OCI-LY7 (cell line): Measurements from ENCODE around the gene KRT13. TPM values are rescaled to one million over a fixed set of nuclear protein-coding genes. Genes with fewer than 3 reads are reported as not detected.

ENCODE experiments used
- BruUV-seq: library from RNA; stranded (reverse); fragments of 400-500 nt; replicated peaks from 2 replicates; lab custom pipeline; 2021; lab: Mats Ljungman, UMichigan
- CTCF ChIA-PET: fragments of 300-600 bp; sonication (Branson Sonifier 250); formaldehyde crosslinking; loops from one replicate; lab custom pipeline; 2022; ENCODE audit warnings: antibody characterized with exemption; ENCODE audit not compliant: unreplicated experiment; lab: Charles Lee
- POLR2A ChIA-PET: fragments of 300-600 bp; sonication (Branson Sonifier 250); formaldehyde crosslinking; loops from one replicate; lab custom pipeline; 2022; ENCODE audit warnings: antibody characterized with exemption; lab: Charles Lee
- DNase-seq: peaks from one replicate; pipeline ENCODE4 v3.0.0-alpha.2; 2015; ENCODE audit warnings: low spot score
- H2AFZ ChIP-seq: fragments of 200-600 bp; sonication (generic), shearing (Covaris generic); 2 replicates; pipeline ENCODE4 v1.6.1; 2014; ENCODE audit warnings: mild to moderate bottlenecking, antibody characterized with exemption, low read length, moderate library complexity
- H3K27ac ChIP-seq: fragments of 200-600 bp; sonication (generic); 2 replicates; pipeline ENCODE4 v1.5.1; 2014; ENCODE audit warnings: mixed run types, low read depth, mild to moderate bottlenecking, moderate library complexity, low read length, inconsistent platforms; ENCODE audit not compliant: poor library complexity, severe bottlenecking
- H3K36me3 ChIP-seq: fragments of 200-600 bp; sonication (generic); 2 replicates; pipeline ENCODE4 v1.6.1; 2014; ENCODE audit warnings: mild to moderate bottlenecking, antibody characterized with exemption, low read length, moderate library complexity, mixed read lengths; ENCODE audit not compliant: insufficient read depth
- H3K4me1 ChIP-seq: fragments of 200-600 bp; sonication (generic); 2 replicates; pipeline ENCODE4 v1.5.1; 2014; ENCODE audit warnings: mild to moderate bottlenecking, low read length; ENCODE audit not compliant: insufficient read depth, poor library complexity, severe bottlenecking
- H3K4me2 ChIP-seq: fragments of 200-600 bp; sonication (generic); 2 replicates; pipeline ENCODE4 v1.6.1; 2014; ENCODE audit warnings: mild to moderate bottlenecking, low read length
- H3K4me3 ChIP-seq: fragments of 200-600 bp; sonication (generic); 2 replicates; pipeline ENCODE4 v1.5.1; 2014; ENCODE audit warnings: mild to moderate bottlenecking, low read depth, low read length; ENCODE audit not compliant: poor library complexity, severe bottlenecking
- H3K79me2 ChIP-seq: fragments of 200-600 bp; sonication (generic); 2 replicates; pipeline ENCODE4 v1.6.1; 2016; ENCODE audit warnings: low read depth, mild to moderate bottlenecking, low read length, moderate library complexity, mixed read lengths; ENCODE audit not compliant: insufficient read depth
- H3K9me2 ChIP-seq: fragments of 200-600 bp; sonication (generic); 2 replicates; pipeline ENCODE4 v1.6.1; 2016; ENCODE audit warnings: mild to moderate bottlenecking, low read length, mixed read lengths; ENCODE audit not compliant: insufficient read depth
- H3K9me3 ChIP-seq: fragments of 200-600 bp; sonication (generic); 2 replicates; pipeline ENCODE4 v1.6.1; 2014; ENCODE audit warnings: mild to moderate bottlenecking, mixed run types, low read length, mixed read lengths
- H4K20me1 ChIP-seq: fragments of 200-600 bp; sonication (generic); 2 replicates; pipeline ENCODE4 v1.6.1; 2014; ENCODE audit warnings: mild to moderate bottlenecking, antibody characterized with exemption, low read length, moderate library complexity, mixed read lengths; ENCODE audit not compliant: insufficient read depth
- CTCF ChIP-seq: fragments of 200-600 bp; sonication (generic); conservative IDR thresholded peaks from 2 replicates; pipeline ENCODE4 v1.5.1; 2014; ENCODE audit warnings: mild to moderate bottlenecking, antibody characterized with exemption, low read length, moderate library complexity, mixed read lengths
- EZH2phosphoT487 ChIP-seq: fragments of 200-600 bp; sonication (generic); IDR thresholded peaks from 2 replicates; pipeline ENCODE4 v1.6.1; 2018; ENCODE audit warnings: low read depth, borderline replicate concordance, mild to moderate bottlenecking, mixed run types, antibody characterized with exemption, low read length, moderate library complexity, mixed read lengths
- intact Hi-C: fragments of 100-400 bp; cut with micrococcal nuclease; formaldehyde crosslinking; loops from one replicate; pipeline ENCODE4 v1.10.0; 2022; ENCODE audit not compliant: unreplicated experiment
- total RNA-seq, 2 experiments: library from RNA; depleted of rRNA in 1 of 2; stranded (reverse); fragments of >200 nt in 1 of 2; shearing (Covaris generic) in 1 of 2; gene quantifications; 2 replicates each; pipeline ENCODE4 v1.2.3, GENCODE V29; 2014 to 2022

Gene KRT13
- total RNA-seq, 2 experiments from 2014 or later: not detected

DNA sequence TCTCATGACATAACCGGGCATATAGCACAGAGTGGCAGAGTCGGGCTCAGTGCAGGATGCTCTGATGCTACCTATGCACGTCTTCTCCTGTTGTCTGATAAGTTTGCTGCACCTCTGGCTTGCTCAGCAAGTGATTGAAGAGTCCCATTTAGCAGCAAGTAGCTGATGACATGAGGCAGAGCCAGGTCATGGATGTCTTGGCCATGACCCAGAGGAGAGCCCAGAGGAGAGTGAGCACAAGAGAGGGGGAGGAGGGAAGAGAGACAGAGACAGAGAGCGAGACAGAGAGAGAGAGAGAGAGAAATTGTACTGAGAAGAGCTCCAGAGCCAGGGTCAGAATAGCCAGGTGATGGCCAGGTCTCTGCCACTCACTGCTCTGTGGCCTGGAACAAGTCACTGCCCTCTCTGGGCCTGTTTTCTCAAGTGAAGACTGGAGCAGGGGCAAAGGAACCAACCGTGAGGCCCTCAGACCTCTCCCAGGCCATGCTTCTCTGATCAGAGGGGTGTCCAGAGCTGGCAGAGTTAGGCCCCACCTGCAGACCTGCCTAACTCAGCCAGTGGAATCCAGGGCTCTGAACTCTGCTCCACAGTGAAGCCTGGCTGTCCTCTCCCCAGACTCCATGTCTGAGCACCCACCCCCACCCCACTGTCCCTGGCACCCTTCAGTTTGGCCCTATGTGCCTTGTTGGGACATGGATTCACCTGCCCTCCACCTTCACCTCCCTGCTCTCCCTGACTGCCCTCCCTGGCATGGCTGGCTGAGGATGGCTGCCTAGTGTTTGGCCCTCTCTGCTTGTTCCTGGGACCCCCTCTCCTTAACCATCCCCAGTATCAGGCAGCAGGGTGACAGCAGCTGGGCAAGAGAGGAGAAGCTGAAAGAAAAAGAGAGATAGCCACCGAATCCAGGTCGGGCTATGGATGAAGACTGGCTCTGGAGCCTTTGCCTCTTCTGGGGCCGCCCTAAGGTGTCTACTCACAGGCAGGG is 20.2 kb downstream of the KRT13 start:
- ChIA-PET CTCF (no interaction called here), POLR2A (no interaction called here)
- no peak overlapping the region for H3K4me2 ChIP-seq
- no peaks in the 10 kb centered on the region for H3K9me2 ChIP-seq
- H3K4me3 ChIP-seq: no peak overlapping the region
- no peak for DNase-seq
- intact Hi-C loops: loop anchor here (5.0 kb wide), 1 partner anchor 177 kb away; no protein-coding TSS in a partner anchor
- BruUV-seq: no TSS peak
- no peaks in the 10 kb centered on the region for H4K20me1 ChIP-seq
- H3K27ac ChIP-seq: no peak overlapping the region
- no peaks in the 10 kb centered on the region for H3K79me2 ChIP-seq
- no peaks in the 10 kb centered on the region for H3K9me3 ChIP-seq
- TF ChIP-seq CTCF: no peak
- no peak for TF ChIP-seq EZH2phosphoT487
- H3K4me1 ChIP-seq: no peaks in the 10 kb centered on the region
- H2AFZ ChIP-seq: no peak overlapping the region
- H3K36me3 ChIP-seq: no peaks in the 10 kb centered on the region

DNA sequence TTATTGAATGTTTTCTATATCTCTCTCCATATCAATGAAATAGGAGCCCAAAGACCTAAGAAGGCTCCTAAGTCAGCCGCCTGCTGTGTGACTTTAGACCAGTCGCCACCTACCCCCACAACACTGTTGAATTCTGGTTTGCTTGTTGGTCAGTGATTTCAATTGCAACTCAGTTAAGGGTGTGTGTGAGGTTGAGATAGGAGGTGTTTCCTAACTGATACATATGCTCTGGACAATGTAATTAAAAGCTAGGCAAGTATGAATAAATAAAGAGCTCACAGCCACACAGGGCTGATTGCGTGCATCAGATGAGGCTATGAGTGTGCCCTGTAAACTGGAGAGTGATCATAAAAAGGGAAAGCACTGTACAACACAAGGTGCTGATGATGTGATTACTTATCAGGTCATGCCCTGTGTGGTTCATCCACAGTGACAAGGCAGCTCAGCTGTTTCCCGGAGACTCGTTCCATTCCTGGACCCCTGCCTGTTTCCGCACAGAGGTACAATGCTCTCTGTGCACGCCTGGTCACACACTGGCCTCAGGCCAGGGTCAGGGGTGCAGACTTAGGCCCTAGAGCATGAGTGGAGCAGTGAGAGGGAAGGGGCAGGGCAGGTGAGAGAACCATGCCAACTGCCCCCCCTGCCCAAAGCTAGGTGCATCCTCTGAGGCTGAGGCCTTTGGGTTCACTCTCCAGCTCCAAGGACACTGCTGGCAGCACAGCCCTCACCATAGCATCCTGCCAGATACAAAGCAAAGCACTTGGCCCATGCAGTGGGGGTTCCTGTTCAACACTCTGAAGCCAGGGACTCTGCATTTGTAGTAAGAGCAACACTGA is 21.2 kb downstream of the KRT13 start:
- CTCF ChIA-PET: no interaction called here
- H3K4me3 ChIP-seq: no peak overlapping the region
- no TSS peak for BruUV-seq
- intact Hi-C loops: no loop called here
- H2AFZ ChIP-seq: no peak overlapping the region
- POLR2A ChIA-PET: no interaction called here
- no peaks in the 10 kb centered on the region for H3K9me3 ChIP-seq
- no peaks in the 10 kb centered on the region for H3K36me3 ChIP-seq
- TF ChIP-seq EZH2phosphoT487 (no peak), CTCF (no peak)
- no peaks in the 10 kb centered on the region for H3K79me2 ChIP-seq
- H3K4me2 ChIP-seq: no peak overlapping the region
- no peaks in the 10 kb centered on the region for H4K20me1 ChIP-seq
- no peak for DNase-seq
- no peaks in the 10 kb centered on the region for H3K9me2 ChIP-seq
- no peaks in the 10 kb centered on the region for H3K4me1 ChIP-seq
- no peak overlapping the region for H3K27ac ChIP-seq
